T-helper 2 cell treated with Interferon-gamma antibody and Interleukin-4, amounts not matched to agents 100 ng/mL and 5 ng/mL, for 36 hours (primary cell): Measurements from ENCODE around the gene ZNF385A. TPM values are rescaled to one million over a fixed set of nuclear protein-coding genes. Genes with fewer than 3 reads are reported as not detected.

Experiments
- intact Hi-C: fragments of 100-400 bp; cut with micrococcal nuclease; formaldehyde crosslinking; loops from one replicate; pipeline ENCODE4 v1.15.1; 2023
- total RNA-seq: library from RNA; stranded (reverse); gene quantifications from 2 replicates; pipeline ENCODE4 v1.2.3, GENCODE V29; 2022

The ZNF385A gene
- total RNA-seq, 1 donor from 2014 or later: 0.57 TPM

DNA sequence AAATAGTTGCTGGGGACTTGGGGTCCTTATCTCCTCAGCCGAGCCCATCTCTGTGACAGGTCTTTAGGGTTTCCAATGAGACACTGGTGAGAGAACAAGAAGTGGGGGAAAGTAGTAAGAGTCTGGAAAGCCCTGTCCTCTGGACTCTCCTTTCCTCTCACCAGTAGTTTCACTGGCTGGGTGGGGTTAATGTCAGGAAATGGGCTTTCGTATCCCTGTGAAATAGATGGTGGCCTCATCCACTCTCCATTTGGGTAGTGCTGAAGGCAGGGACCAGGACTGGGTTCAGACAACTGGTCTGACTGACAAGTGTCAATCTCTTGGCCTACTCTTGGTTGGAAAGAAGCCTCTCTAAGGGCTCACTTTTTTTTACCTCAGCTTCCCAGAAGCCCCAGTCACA is 7.5 kb downstream of the ZNF385A start:
- intact Hi-C loops: no loop called here

- intact Hi-C loops: no loop called here
These were observed 7.9 kb downstream of the ZNF385A start for GRCh38 chr12:54376596-54376995.

GRCh38 chr12:54375259-54375579 is 9.3 kb downstream of the ZNF385A start:
- intact Hi-C loops: no loop called here

DNA sequence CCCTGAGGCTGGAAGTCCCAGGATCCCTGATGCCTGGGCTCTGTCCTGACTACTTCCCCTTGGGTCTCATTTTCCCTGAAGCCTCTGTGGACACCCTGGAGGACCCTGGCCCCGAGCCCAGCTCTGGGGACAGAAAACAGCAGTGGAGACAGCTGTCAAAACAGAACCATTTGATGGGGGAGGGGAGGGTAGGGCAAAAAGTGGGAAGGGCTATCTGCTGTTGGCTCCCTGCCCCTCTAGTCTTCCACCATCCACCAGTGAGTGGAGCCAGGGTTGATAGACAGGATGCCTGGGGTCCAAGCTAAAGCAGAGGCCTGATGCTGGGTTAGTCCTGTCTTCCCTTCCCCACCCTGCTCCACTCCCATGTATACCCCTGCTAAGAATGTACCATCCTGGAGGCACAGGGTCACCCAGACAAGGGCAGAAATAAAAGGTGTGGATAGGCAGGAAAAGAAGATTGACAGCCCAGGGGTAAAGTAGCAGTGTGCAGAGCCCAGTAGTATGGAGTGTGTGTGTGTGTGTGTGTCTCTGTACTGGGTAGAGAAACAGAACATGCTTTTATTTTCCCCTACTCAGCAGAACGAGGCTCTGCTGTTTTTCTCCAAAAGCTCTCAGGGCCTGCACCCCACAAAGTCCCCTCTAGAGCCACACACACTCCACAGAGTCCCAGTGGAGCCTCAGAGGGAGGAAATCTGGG is 9.8 kb downstream of the ZNF385A start:
- intact Hi-C loops: no loop called here

- intact Hi-C loops: no loop called here
These were observed 10.6 kb downstream of the ZNF385A start for GRCh38 chr12:54373649-54374561.

- intact Hi-C loops: no loop called here
These were observed 12.3 kb downstream of the ZNF385A start for GRCh38 chr12:54372113-54372806.

DNA sequence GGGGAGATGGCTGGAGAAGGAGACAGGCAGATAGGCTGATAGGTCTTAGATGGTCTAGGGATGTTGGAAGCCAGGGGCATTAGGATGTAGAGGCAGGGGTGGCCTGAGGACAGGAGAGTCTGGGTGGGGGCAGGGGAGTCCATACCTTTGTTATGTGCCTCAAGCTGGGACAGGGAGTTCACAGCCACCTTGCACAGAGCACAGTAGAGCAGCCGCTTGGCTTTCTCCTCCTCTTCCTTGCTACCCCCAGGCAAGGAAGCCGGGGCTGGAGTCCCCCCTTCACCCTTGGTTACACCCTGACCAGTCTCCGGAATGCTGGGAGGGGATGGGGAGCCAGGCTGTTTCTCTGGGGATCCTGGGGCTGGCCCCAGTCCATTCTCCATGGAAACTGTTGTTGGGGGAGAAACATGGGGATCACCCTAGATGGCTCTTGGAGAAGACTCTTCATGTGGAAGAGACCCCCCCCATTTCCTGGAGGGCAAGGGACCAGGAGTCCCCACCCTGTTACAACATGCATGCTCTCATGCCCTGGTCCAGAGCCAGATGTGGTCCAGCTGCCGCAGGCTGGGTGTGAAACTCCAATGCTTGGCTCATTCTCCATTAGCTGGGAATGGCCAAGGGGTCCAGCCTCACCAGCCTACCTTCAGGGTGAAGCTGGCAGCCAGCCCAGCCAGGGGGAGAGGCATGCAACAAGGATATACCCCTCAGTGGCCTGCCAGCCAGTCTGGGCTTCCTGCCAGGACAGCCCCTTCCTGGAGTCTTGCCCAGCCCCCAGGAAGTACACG is 13.0 kb downstream of the ZNF385A start:
- intact Hi-C loops: no loop called here

- intact Hi-C loops: no loop called here
These were observed 14.3 kb downstream of the ZNF385A start for GRCh38 chr12:54370171-54370730.

- intact Hi-C loops: loop anchor here (2.0 kb wide), 1 partner anchor 119 kb away; no protein-coding TSS in a partner anchor
These were observed 14.9 kb downstream of the ZNF385A start for GRCh38 chr12:54369597-54370131.

- intact Hi-C loops: loop anchor here (1.0 to 2.0 kb wide), 5 partner anchors 10 to 149 kb away; no protein-coding TSS in a partner anchor
These were observed 15.6 kb downstream of the ZNF385A start for GRCh38 chr12:54368709-54369596.

- intact Hi-C loops: loop anchor here (1.0 to 2.0 kb wide), 5 partner anchors 9 to 148 kb away; no protein-coding TSS in a partner anchor
These were observed 16.4 kb downstream of the ZNF385A start for GRCh38 chr12:54368025-54368708.

DNA sequence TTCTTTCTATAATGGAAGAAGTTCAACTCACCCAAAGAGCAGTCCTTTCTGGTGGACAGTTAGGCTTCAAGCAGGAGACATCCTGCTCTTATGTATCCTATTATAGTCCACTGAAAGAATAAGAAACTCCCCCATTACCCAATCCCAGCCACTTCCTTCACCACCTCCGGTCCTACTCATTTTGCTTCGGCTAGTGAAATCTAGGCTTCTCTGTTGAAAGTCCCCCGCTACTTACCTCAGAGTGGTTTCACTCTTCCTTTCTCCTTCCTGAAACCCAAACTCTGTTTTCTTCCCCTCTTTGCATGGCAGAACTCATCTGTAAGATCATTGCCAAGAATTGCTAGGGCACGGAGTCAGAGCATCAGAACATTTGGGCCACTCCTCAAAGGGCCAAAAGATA is 20.1 kb downstream of the ZNF385A start, which contains the start of gene GPR84:
GPR84 (minus strand) TSS at position 74 of the 400 bp plus-strand sequence. CDS start 635 bp downstream, outside the sequence.
- intact Hi-C loops: no loop called here

GRCh38 chr12:54363618-54364017 is 20.9 kb downstream of the ZNF385A start:
- intact Hi-C loops: no loop called here

- intact Hi-C loops: no loop called here
These were observed 21.5 kb downstream of the ZNF385A start for GRCh38 chr12:54363047-54363446.

GRCh38 chr12:54360717-54361456 is 23.6 kb downstream of the ZNF385A start:
- intact Hi-C loops: loop anchor here (1.0 kb wide), 2 partner anchors 67 to 110 kb away; no protein-coding TSS in a partner anchor

DNA sequence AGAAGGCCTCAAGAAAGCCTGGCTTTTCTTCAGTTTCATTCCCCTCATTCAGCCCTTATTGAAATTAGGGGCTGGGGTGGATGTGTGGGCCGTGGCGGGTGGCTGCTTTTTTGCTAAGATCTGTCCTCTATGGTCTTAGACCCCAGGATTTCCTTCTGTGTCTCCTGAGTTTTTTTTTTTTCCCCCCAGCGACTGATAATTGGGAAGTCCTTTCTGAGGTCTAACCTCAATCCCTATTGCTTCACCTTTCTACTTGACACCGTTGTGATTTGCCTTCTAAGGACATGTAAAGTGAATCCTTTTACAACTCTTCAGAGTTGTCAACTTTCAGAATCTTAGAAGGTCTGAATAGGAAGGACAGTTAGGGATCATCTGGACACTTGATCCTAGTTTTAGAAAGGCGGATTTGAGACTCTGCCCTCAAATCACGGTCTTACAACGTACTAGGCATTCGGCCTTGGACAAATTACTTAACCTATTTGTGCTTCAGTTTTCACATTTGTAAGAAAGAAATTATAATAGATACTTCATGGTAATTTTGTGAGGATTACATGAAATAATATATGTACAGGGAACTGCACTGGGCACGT is 24.7 kb downstream of the ZNF385A start:
- intact Hi-C loops: loop anchor here (1.0 to 2.0 kb wide), 6 partner anchors 8 to 143 kb away; partner anchors contain the start of genes CBX5, COPZ1 and HNRNPA1
